Stimulated activated CD4-positive, alpha-beta T cell treated with anti-CD3 and anti-CD28 coated beads, Interleukin-4, amount 100 ng/mL, for 1 hour (primary cell): ENCODE results near the gene TMEFF1.

ENCODE experiments used
- DNase-seq: peaks from one replicate; pipeline ENCODE4 v3.0.0-alpha.2; 2020

The TMEFF1 gene

GRCh38 chr9:100626949-100627348 lies 154.0 kb downstream of the TMEFF1 start:
- DNase-seq, result no peak
